OCI-M2 (cell line): ENCODE results near the gene GNG2.

Source experiments
- DNase-seq: peaks from one replicate; lab custom pipeline; 2025; ENCODE audit not compliant: unreplicated experiment; lab: John Stamatoyannopoulos, UW

GNG2 gene

DNA sequence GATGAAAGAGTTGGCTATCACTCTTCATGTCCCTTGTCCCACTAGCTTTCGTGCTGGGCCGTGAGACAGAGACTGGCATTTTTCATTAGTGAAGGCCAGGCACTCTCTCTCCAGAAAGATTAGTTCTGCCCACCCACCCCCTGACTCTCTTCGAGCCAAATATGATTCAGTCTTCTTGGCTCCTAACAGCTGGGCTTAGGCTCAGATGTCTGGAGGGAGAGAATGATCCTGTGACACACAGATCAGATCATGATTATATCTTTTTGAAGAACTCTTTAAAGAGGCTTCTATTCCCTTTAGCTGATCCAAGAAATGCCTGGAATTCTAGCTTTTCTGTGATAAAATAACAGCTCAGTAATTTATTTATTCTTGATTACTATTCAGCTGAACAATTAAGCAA lies 5.2 kb upstream of the GNG2 start:
- DNase-seq = no peak

DNA sequence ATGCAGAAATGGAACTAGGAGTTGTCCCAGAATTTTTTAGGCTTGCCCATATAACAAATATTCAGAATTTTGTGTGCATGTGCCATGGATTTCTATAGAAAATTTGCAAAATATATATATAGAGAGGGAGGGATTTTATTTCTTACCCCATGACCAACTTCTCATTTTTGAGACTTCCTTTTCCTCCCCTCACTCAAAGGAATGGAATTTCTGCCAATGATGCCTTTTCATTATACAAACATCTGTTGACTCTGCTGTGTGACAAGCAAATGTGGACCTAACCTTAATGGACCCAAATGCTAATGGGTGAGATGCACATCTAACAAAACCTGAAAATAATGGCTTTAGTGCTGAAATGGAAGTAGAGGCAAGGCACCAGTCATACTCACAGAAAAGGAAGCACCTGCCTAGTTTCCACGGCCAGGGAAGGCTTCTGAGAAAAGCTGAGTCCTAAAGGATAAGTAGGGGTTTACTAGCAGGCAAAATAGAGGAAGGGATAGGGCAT lies 3.6 kb upstream of the GNG2 start:
- DNase-seq = no peak

DNA sequence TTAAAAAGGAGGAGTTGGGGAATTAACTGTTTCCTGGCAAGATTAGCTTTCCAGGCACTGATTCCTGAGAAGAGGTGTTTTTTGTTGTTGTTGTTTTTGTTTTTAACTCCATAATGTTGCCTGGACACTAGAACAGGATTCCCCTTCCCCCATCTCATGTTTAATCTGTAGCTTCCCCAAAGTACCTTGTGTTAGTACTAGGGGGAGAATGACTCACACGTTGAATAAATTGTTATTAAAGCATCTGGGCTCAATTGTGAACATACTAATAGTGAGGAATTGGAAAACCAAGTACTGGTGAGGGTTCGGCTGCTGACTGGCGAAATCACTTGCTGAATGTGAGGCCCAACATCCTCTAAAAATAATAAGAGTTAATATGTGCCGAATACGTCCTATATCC lies 1.3 kb upstream of the GNG2 start:
- no peak for DNase-seq

DNA sequence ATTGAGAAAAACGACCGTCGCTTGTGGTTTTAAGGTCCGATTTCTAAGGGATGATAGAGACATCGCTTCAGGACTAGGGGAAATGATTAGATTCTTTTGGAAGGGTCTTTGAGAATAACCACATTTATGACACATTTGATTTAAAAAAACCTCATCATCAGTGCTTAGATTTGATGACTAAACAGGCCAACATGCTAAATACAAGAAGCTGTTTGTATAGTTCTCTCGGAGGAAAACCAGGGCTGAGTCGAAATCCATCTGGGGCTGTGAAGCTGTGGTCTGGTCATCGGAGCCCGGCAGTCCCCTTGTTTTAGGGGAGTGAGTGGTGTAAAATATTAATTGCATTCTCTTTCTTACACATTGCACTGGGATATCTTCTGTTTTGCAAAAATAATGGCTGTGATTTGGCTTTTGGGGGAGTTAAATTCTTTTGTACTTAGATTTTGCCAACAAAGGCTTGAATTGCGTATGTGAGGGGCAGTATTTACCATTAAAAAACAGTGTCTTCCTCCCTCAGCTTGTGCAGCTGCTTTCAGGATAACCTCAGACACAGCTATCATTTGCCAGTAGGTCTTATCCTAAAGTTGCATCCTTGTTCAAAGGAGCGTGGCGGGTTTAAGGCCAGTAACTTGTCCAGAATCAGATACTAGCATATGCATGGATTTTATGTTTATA lies 550 bp downstream of the GNG2 start:
- DNase-seq = no peak

DNA sequence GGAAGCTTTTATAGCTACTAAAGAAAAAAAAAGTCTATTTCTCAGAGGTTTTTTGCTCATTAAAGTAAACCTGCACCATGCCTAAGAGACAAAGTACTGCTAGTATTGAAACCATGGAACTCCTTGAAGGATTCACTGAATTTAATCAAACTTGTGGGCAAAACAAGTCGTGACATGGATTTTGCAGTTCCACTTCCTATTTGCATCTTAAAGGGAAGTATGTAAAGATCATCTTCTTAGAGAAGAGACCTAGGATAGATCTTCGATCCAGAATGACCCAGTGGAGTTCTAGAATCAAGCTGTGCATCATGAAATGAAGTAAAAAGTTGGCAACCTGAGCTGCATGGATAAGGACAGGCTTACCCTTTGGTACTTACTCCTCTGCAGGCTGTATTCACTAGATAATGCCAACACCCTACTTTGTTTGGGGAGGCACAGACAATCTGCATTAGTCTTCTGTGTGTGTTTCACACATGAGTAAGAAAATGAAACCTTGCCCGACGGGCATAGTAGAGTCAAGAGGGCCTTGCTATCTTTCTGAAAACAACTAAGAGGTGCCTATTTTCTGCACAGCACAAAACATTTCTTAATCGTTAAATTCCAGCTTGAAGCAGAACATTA lies 1.9 kb downstream of the GNG2 start:
- no peak for DNase-seq

DNA sequence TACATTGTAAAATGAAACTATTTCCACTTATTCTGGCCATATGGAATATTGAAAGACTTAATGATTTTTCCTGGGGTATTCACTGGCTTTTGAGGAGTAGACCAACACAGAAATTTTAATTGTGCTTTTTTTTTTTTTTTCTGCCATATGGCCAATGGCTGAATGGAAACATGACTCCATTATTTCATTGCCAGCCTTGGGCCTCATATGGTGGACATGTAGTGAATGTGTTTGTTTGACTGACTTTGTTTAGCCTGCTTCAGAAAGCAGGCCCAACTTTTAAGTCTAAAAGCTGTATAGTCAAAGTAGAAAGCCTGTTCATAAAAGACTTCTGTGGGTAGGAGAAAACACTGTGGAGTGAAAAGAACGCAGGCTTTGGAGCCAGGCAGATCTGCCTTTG lies 2.4 kb downstream of the GNG2 start:
- DNase-seq = no peak

DNA sequence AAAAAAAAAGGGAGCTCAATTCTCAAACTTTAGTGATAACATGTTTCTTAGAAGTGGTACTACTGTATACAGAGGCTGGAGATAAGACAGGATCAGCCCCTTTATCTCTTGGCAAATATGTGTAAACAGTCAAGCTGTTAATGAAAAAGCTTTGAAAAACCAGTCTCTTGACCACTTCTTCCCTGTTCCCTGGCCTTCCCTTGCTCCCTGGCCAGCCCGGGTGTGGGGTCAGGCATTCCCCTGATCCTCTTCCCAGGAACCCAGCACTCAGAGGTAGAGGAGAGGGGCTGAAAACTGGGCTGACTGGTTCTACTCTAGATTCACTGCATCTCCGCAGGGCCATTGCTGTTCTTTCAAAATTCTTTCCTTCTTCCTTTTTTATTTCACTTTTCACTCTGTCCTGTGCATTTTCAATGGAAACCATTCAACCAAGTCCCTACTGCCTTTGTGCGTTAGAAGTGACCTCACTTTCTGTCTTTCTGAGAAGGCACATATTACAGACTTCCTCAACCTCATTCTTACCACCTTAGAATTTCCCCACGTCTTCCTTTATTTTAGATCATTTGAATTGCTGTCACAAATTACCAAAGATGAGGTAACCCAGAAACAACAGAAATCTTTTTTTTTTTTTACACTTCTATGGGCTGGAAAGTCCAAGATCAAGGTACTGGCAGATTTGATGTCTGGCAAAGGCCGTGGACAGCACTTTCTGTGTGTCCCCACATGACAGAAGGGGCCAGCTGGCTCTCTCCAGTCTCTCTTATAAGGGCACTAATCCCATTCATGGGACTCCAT lies 5.7 kb downstream of the GNG2 start:
- no peak for DNase-seq

DNA sequence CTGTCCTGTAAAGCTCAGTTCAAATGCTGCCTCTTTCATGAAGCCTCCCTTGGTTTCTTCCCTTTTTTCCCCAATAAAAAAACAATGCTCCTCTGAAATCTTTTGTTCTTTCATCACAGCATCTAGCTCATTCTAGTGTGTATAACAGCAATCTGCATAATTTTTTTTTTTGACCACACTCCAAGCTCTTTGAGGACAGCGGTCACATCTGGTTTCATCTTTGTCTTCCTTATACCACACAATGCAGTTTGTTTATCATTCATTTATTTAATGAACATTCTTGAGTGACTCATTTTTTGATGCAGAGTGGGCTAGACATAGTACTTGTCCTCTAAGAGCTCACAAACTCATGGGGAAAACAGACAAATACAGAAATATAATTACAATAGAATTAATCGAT lies 7.3 kb downstream of the GNG2 start:
- DNase-seq = no peak

DNA sequence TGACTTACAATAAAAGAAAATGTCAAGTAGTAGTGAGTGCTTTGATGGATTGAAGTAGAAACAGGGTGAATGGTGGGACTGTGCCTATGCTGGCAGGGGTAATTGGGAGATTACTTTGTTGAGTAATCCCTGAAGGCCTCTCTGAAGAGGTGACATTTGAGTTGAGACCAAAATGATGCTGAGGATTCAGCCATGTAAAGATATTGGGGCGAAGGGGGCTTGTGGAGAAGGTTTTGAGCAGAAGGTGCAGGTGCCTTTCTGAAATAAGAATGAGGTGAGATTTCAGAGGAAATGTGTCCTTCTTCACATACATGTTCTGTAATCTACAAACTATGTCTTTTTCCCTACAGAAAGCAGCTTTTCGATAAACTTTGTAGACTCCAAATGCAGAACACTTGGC lies 8.0 kb downstream of the GNG2 start:
- DNase-seq = no peak

DNA sequence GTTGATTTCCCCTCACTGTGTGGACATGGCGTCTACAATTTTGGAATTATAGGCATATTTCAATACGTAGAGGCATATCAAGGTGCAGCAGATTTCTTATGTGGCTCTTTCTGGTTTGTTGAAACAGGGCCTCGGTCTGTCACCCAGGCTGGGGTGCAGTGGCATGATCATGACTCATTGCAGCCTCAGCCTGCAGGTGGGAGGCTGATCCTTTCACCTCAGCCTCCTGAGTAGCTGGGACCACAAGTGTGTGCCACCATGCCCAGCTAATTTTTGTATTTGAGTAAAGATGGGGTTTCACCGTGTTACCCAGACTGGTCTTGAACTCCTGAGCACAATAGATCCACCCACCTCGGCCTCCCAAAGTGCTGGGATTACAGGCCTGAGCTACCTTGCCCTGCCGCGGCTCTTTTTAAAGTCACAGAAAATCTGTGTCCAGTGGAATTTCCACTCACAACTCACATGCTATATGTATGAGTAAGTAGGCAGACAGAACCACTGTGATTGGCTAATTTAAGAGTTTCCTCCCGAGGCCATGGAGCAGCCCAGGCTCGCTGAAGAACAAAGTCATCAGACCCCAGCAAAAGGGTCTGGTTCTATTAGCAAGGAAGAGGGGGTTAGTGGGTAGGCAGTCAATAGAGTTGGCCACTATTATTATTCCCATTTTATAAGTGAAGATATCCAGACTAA lies 9.1 kb downstream of the GNG2 start:
- no peak for DNase-seq

DNA sequence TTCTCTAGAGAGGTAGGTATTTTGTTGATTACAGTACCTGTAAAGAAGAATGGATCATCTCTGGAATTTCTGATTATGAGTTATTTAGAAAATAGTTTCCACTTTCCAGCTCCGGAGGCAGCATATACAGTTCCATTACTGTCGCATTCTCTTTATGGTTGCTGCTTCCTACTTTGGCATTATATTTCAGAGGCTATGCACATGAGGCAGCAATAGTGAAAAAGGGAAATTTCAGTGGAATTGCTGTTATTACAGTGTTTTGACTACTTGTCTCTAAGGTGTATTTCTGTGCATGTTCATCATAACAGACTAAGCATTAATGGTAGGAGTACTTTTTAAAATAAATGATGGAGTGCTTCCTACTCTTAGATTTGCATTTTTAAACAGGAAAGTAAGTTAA lies 10.2 kb downstream of the GNG2 start:
- DNase-seq = no peak

DNA sequence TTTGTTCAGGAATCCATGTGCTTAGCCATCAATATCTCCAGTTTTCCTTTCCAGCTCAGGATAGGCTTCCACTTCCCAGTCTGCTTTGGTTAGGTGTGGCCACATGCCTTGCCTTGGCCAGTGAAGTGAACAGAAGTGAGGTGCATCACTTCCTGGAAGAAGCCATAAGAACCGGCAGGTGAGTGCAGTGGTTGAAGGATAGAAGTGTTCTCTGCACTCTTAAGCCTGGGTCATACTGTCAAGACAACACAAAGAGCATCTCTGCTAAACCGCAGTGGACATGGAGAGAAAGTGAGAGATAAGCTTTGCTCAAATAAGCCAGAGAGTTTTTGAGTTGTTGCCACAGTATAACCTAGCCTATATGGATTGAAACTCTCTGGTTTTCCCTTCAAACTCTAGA lies 11.4 kb downstream of the GNG2 start:
- DNase-seq = no peak

DNA sequence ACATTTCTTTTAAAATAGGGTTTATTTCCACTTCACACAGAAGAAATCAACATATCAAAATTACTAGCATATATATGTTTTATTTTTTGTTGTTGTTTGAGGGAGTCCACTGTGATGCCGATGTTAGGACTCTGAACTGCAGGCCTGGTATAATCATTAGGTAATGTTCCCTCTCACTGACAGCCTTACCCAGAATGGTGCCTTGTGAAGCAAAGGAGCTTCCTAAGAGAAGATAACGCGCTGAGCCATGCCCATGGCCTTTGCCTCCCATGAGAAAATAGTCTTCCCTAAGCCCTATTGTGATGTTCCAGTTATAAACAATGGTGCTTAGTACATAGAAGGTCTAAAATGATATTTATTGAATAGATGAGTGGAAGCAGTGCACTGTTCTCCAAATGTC lies 12.0 kb downstream of the GNG2 start:
- DNase-seq = no peak

DNA sequence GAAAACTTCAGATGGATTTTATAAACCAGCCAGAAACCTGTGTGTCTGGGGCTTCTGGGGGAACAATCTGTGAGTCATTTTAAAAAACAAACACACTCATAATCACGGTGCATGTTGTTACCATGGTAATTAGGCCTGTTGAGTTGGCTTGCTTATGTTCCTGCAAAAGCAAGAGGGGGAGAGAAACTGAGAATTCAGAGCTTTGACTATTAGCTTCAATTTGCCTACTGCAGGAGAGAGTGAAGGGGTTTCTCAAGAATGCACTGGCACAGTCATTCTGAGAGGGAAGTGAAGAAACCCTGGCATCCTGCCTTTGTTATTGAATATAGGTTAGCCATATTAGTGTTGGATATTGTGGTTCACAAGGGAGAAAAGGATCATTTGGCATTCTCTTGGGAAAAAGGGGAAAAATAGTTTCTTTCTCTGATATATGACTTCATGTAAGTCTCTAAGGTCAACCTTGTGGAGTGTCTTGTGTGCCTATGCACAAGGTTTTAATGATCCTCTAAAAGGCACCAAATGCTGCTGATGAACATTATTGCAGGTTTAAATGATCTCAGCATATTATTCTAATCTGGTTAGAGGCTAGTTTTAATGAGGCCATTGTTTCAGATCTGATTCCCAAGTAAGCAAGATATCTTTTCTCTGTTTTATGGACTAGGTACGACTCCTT lies 12.9 kb downstream of the GNG2 start:
- DNase-seq = no peak

DNA sequence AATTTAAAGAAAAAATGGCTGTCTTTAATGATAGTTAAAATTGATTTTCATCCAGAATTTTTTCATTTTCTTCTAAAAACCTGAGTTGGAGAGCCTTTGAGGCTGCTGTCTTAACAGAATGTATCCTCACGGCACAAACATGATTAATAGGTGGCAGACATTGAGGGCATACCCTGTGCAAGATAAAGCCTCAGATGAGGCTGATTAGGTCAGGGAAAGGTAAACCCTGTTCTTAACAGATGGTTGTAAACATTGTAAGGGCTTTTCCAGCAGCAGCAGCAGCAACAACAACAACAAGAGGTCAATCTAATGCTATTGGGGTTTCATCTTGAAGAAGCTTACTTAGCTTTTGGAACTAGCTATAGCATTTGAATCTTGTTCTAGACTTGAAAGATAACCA lies 17.4 kb downstream of the GNG2 start:
- DNase-seq = no peak

DNA sequence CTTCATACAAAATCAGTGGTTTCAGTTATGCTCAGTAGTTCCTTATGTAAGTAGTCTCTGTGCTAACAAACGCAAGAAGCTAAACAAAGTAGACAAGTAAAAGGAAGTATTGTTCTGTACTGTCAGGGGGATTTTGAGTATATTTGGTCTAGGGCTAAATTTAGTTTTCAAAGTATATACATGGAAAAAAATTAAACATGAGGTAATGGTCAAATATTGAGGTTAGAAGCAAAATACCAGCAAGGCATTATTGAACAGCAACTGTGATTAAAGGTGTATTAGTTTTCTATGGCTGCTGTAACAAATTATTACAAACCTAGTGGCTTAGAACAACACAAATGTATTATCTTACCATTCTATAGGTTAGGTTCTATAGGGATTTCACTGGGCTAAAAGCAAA lies 18.8 kb downstream of the GNG2 start:
- no peak for DNase-seq

DNA sequence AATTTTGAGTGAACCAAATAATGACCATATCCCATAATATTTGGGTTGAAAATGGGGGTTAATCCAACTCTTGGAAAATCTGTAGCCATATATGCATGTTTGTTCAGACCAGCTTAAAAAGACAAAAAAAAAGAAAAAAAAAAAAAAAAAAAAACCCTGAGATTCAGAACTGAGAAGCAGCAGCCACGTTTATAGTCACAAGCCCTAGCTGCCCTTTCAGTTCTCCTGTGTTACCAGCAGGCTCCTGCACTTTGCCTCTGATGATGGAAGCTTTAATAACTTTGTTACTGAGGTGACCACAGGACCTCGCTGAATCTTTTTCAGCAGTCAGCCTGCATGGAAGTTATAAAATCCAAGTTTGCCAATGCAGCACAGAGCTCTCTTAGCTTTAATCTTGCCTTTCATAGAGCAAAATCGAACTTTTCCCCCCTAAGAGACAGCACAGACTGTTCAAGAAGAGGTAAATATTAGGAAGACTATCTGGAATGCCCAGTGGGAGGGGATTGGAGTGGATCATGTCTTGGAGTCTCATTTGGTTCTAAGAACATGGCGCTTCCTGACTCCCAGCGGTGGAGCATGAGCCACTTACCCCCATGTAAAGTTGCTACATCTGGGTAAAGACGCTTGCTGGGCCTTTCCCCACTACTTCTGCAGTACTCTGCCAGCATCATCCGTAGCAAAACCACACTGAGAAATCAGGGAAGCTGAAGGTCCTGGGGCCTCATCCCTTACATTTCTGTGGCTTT lies 20.6 kb downstream of the GNG2 start:
- no peak for DNase-seq

DNA sequence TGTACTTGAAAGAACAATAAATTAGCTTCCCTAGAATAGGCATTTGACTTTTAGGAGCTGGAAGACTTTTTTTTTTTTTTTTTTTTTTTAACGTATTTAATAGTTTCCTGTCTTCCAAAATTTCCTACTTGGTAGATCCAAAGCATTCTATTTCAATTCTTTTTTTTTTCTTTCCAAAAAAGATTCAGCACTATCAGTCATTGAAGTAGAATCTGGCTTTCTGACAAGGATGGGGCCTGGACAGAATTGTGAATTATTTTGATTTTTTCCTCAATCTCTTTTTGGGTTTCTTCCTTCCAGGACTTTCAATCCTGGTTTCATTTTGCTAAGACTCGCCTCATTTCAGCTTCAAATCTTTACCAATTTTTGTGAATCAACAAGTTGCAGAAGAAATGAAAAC lies 21.2 kb downstream of the GNG2 start:
- no peak for DNase-seq

DNA sequence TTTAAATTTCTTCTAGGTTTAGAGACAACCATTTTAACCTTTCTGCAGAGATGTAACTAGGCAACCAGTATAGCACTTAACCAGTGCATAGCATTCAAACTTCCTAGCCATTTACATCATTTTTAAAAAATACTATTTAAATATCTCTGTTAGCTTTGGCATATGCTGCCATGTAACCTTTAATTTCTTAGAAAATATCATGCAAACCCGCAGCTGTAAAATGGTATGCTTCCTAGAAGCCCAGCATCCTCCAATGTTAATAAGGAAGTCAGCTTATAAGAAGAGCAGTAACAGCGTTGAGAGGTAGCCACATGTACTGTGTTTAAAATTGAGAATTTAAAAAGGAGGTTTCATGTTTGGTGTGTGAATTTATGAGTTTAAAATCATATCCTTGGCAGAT lies 22.8 kb downstream of the GNG2 start:
- no peak for DNase-seq
